Spleen (tissue), 7 donors: ENCODE measurements around the gene BAHCC1.

Source experiments
- POLR2A ChIP-seq, 3 donors: fragments of 450-650 bp; IDR thresholded peaks; one replicate each; pipeline ENCODE4 v1.5.1; 2017; ENCODE audit warnings: antibody characterized with exemption in 3 of 3, mild to moderate bottlenecking in 1 of 3
- TF ChIP-seq, protein P1 (sequence below), 11 experiments: fragments of 200-600 bp in 7 of 11; fragments of 450-650 bp in 4 of 11; sonication (generic) in 4 of 11; IDR thresholded peaks in 8 of 11; conservative IDR thresholded peaks in 3 of 11; 1 replicate in 7 of 11; 2 replicates in 4 of 11; pipeline versions ENCODE4 v1.4.0 to v1.8.0; 2016 to 2021; ENCODE audit warnings: antibody characterized with exemption in 11 of 11, inconsistent platforms in 4 of 11, mild to moderate bottlenecking in 1 of 11
- donor health status: DM: no; HTN: no; CAD: no; lungs with moderate emphysema.
- donor health status: DM: no; HTN: no; CAD: no.
- donor health status: DM: no; HTN: no; CAD: no.

DNA sequence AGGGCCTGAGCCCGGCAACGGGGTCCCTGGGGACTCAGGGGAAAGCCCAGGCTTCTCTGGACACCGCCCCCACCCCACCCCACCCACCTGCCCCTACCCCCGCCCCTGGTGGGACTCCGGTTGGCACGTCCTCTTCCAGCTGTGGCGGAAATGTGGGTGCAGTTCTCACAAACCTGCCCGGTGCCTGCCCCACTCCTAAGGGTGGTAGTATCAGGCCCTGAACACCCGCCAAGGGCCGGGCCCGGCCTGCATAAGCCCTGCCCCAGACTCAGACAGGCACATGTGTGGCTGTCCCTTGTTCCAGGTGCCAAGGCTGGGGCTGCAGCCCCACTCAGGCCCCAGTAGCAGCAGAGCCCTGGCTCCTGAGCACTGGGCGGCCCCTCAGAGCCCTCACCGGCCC is 59.2 kb downstream of the BAHCC1 start:
- TF ChIP-seq, protein P1, sequence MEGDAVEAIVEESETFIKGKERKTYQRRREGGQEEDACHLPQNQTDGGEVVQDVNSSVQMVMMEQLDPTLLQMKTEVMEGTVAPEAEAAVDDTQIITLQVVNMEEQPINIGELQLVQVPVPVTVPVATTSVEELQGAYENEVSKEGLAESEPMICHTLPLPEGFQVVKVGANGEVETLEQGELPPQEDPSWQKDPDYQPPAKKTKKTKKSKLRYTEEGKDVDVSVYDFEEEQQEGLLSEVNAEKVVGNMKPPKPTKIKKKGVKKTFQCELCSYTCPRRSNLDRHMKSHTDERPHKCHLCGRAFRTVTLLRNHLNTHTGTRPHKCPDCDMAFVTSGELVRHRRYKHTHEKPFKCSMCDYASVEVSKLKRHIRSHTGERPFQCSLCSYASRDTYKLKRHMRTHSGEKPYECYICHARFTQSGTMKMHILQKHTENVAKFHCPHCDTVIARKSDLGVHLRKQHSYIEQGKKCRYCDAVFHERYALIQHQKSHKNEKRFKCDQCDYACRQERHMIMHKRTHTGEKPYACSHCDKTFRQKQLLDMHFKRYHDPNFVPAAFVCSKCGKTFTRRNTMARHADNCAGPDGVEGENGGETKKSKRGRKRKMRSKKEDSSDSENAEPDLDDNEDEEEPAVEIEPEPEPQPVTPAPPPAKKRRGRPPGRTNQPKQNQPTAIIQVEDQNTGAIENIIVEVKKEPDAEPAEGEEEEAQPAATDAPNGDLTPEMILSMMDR (IDR thresholded peaks at IDR 0.05 in 8 of 11, conservative IDR thresholded peaks at IDR 0.05 in 3 of 11) = no peak
- no peak for TF ChIP-seq POLR2A (IDR thresholded peaks at IDR 0.05)
